ENCODE data around the gene RIPOR2. TPM values are rescaled to one million over a fixed set of nuclear protein-coding genes. Genes with fewer than 3 reads are reported as not detected.

Gene RIPOR2
- total and polyA plus RNA-seq, 2 donors (not counting 3 experiments of a cell fraction or from before 2014, with no cell fraction given) = 0.10 TPM; not detected in 1

GRCh38 chr6:24967211-24967610 lies 31.5 kb upstream of the RIPOR2 start:
- Histone ChIP-seq H2AFZ (ENCODE audit: low read depth, low read length) (no peak overlapping the region), H3K4me3 (replicated peaks in 1 of 3; ENCODE audit: insufficient read depth in 1 of 3, low read depth in 1 of 3, low read length in 3 of 3) (no peak overlapping the region), H3K9me1 (replicated peaks; ENCODE audit: control insufficient read depth, extremely low read depth, insufficient read depth, low read length) (no peaks in the 10 kb centered on the region), H3K27me3 (ENCODE audit: control insufficient read depth in 2 of 2, insufficient read depth in 2 of 2, low read length in 2 of 2) (no peaks in the 10 kb centered on the region), H3K9ac (replicated peaks; ENCODE audit: extremely low read depth, insufficient read depth, low read length) (no peak overlapping the region), H3K9me3 (replicated peaks; ENCODE audit: control insufficient read depth, insufficient read depth, low read length) (no peaks in the 10 kb centered on the region), H3K27ac (ENCODE audit: insufficient read depth, low read depth, low read length) (no peak overlapping the region), H3K79me2 (ENCODE audit: control insufficient read depth, insufficient read depth, low read length) (no peaks in the 10 kb centered on the region), H3K4me2 (ENCODE audit: insufficient read depth, low read length) (no peak overlapping the region), H3K4me1 (ENCODE audit: control insufficient read depth, extremely low read depth, insufficient read depth, low read length) (no peaks in the 10 kb centered on the region), H3K36me3 (ENCODE audit: control insufficient read depth in 2 of 2, extremely low read depth in 1 of 2, insufficient read depth in 2 of 2, low read length in 2 of 2) (no peaks in the 10 kb centered on the region), H4K20me1 (replicated peaks; ENCODE audit: control insufficient read depth, extremely low read depth, insufficient read depth, low read length) (no peaks in the 10 kb centered on the region)
- intact Hi-C loops (cut with micrococcal nuclease) = no loop called here
- POLR2A ChIA-PET = no interaction called here
- dilution Hi-C loops (cut with MboI; ENCODE audit: extremely low pct_ligation_motif_present, low sequenced_read_pairs) = no loop called here
- CTCF ChIA-PET = interaction anchor here (1.5 kb wide), 1 partner anchor 10 kb away, joined by 5 read pairs; no protein-coding TSS in a partner anchor
- TF ChIP-seq MAX (IDR thresholded peaks at IDR 0.05; ENCODE audit: insufficient read depth, insufficient read length) = no peak
- no peak for TF ChIP-seq CTCF (IDR thresholded peaks at IDR 0.05; ENCODE audit: extremely low read depth in 1 of 2, insufficient read depth in 1 of 2, low read depth in 1 of 2, low read length in 2 of 2)
- TF ChIP-seq MYC (IDR thresholded peaks at IDR 0.05; ENCODE audit: low read depth, low read length) = no peak
- no peak for TF ChIP-seq EZH2 (IDR thresholded peaks at IDR 0.05; ENCODE audit: borderline replicate concordance, low read depth, low read length, severe bottlenecking)
- no peak for TF ChIP-seq GATA2 (IDR thresholded peaks at IDR 0.05; ENCODE audit: insufficient read depth, insufficient read length, low read depth, low read length)
- no peak for TF ChIP-seq FOS (IDR thresholded peaks at IDR 0.05; ENCODE audit: borderline replicate concordance, insufficient read depth, low read length)
- TF ChIP-seq JUN (IDR thresholded peaks at IDR 0.05; ENCODE audit: borderline replicate concordance, insufficient read depth, insufficient read length, low read depth) = no peak
- no peak for TF ChIP-seq POLR2A (IDR thresholded peaks at IDR 0.05; ENCODE audit: low read depth, low read length)
- TF ChIP-seq POLR2AphosphoS5 (IDR thresholded peaks at IDR 0.05; ENCODE audit: insufficient read depth, low read depth, low read length) = no peak
- BruUV-seq (replicated peaks) = no TSS peak
- DNase-seq (ENCODE audit: low read depth, low spot score) = no peak
- FAIRE-seq = no peak

Data from endothelial cell of umbilical vein (primary cell).